DMS114 treated with DMSO at 0.1 percent for 48 hours (cell line): Measurements from ENCODE around the gene IL20RA.

Experiments used
- DNase-seq: peaks from one replicate; lab custom pipeline; 2025; ENCODE audit not compliant: unreplicated experiment; lab: John Stamatoyannopoulos, UW

IL20RA gene

DNA sequence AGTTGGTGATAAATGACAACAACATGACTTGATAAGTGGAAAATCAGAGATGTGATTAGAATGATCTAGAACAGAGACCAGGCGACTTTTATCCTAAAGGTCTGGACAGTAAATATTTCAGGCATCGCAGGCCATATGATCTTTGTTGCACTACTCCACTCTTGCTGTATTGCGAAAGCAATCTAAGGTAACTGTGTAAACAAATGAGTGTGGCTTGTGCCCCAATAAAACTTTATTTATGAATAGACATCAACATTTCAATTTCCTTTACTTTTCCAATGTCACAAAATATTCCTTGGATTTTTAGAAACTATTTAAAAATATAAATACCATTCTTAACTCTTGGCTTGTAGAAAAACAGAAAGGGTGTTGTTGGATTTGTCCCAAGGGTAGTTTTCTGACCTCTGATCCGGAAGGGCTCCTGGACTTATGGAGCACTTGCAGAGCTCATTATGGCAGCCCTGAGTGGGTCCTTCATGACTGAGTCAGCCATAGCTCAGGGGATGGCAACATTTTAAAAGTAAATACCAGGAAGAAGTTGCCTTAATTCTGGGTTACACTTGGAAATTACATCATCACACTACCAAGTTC, 34.5 kb downstream of the IL20RA start:
- DNase-seq: no peak

DNA sequence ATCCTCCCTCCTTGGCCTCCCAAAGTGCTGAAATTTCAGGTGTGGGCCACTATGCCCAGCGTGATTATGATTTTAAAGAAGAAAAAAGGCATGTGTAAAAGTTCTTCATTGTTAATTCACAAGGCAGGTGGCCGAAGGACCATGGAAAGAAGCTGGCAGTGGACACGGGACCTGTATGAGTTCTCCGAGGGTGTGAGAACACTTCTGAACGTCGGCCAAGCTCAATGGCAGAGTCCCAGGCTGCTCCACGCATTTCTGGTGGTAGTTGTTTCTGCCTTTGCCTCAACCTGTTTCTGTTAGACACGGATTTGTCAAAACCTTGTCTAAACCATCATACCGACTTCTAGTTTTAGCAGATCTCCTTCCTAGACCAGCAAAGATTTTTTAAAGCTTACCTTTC, 36.6 kb downstream of the IL20RA start:
- no peak for DNase-seq

DNA sequence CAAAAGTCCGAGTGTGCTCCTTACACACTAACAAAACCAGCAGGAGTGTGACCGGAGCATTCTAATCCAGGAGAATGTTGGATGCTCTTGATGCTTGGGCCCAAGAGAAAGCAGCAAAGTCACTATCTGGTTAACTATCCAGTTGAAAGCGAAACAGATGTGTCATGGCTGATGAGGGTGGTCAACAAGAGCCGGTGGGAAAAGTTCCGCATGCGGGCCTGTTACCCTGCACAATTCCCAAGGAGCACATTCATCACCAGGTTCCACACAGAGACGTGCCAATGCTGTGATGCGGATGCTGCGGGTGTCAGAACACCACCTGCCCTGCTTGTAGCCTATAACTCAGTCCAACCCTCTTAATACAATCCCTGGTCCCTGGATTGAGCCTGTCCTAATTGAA, 38.7 kb downstream of the IL20RA start:
- DNase-seq: no peak

DNA sequence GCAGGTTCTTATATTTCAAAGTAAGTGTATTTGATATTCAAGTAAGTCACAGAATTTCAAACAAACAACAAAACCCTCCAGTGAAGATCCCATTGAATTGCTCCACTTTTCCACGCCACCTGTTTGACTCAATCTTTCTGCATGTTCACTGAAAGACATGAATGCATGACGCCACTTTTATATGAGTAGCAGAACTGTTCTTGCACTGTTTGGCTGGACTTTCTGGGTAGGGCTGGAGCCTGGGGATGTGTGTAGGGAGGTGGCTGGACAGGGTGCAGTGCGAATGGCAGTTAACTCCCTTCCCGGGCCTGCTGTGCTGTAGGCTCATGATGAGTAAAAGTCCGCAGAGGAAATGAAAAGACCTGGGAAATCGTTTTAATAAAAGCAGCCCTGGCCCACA, 39.7 kb downstream of the IL20RA start:
- DNase-seq: no peak

DNA sequence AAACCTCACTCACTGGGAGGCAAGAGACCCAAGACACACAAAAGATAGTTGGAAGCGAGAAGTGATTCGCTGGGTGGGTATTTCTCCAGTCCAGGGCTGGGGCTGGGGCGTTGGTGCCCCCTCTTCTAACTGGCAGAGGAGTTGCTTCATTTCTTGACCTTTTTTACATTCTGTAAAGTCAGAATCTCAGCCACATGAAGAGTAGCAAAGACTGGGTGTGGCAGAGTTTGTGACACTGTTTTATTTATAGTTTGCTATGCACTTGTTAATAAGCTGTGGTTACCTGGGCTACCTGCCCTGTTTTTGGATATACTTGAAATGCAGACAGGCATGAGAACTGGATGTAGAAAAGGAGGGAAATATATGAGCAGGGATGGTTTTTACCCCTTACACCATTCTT, 42.3 kb downstream of the IL20RA start:
- no peak for DNase-seq

DNA sequence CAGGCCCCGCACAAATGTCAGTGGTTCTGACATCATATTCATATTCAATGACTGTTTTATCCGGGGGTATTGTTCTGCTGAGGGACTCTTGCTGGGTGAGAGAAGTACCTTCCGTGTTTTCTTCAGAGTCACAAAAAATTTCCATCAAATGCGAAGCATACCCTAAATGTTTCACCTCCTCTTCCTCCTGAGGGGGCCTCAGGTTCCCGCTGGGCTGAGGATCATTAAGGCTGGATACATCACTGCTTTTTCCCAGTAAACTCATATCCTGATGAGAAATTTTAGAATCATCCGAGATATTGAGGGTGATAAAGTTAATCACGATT, 42.8 kb downstream of the IL20RA start:
- no peak for DNase-seq

DNA sequence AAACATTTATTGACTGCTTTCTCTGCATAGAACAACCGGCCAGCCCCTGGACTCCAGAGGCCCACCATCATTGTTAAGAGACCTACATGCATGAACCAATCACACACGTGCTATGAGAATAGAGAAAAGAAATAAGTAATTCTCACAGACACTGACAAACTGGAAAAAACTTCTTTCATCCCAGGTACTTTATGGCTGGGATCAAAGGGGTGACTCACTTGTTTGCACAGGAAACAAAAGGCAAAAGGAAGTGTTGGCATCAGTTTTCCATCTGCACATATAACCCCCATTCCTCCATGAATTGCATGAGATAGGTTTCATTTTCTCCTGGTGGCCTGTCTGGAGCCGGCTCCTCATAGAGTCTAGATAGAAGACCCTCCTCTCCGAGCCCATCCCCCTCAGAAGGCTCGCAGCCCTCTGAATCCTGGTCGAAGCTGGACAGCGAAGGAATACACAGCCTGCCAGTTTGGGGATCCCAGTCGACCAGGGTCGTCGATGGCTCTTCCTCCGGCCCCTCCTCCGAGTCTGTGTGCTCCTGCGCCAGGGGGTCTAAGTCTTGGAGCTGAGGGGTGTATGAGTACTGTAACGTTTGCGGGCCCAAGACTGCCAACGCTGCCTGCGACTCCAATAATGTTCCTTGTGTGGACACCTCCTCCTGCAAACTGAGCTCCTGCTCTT, 43.3 kb downstream of the IL20RA start:
- no peak for DNase-seq

DNA sequence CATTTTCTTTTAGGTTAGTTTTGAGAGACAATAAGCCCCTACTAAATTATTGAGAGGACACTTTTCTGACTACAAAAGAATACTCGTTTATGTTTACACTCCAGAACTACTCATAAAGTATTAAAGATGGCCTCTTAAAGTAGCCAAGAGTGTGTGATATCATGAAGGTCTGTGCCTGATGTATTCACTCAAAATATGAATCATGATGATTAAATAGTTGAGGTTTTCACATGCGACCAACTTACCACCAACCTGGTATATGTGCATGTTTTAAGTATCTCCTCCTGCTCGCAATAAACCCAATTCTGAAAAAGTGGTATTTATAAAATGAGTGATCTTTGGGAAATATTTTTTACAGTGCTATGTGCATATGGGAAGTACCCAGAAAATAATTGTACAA, 43.9 kb downstream of the IL20RA start:
- no peak for DNase-seq

DNA sequence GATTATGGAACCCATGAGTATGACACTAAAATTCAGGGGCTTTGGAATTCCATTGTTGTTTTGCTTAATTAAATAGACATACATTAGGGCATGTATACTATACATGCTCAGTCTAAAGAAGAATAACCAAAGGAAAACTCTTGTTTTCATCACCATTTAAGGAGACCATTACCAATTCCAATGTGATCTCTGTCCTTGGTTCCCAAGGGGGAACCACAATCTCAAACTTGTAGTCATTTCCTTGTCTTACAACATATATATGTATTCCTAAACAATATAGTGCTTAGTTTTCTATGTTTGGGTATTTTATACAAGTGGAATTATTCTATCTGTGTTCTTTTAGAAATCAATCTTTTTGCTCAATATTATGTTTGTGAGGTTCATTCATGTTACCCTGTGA, 49.2 kb downstream of the IL20RA start:
- DNase-seq: no peak

DNA sequence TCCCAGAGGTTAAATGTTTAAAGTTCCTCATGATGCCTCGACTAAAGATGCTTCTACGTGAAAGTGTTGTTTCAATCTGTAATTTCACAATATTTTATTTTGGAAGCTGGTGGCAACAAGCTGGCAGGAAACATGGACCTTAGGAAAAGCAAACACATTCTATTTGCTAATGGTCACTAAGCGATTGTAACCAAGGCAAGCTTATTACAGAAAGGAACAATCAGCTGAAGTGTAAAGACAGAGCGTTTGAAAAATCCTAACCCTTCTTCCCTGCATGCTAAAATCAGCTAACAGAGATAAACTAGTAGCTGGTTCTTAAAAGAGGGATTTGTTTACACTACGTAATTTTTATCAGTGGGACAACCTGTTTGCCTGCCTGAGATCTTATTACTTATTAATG, 50.0 kb downstream of the IL20RA start:
- DNase-seq: no peak

DNA sequence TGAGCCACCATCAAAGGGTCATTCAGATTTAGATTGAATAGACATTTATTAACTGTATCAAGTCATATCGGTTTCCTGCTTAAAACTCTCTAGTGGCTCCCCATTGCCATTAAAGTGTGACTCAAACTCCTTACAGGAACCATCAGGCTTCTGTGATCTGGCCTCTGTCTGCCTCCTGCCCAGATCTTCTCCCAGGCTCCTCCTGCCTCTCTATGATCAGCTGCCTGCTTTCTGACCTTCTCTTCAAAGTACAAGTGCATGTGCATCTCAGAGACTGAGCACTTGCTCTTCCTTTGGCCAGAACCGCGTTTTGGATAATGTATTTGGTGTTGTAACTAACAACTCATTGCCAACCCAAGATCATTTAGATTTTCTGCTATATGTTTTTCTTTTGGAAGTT, 52.7 kb downstream of the IL20RA start:
- DNase-seq: no peak

DNA sequence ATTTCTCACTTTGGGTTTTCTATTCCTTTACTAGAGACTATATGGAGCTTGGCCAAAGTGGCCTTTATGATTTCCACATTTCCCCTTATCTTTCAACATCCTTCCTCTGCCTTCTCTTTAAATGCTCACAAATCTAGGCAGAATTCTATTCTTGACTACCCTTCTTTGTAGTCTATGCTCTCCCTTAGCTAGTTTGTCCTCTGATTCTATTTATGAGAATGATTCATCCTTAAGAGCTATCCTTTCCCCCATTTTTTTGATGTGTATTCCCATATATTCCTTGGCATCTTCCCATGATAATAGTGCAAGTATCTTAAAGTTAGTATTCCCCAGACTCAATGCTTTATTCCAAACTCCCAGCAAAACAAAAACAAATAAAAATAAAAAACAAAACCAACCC, 53.1 kb downstream of the IL20RA start:
- no peak for DNase-seq

DNA sequence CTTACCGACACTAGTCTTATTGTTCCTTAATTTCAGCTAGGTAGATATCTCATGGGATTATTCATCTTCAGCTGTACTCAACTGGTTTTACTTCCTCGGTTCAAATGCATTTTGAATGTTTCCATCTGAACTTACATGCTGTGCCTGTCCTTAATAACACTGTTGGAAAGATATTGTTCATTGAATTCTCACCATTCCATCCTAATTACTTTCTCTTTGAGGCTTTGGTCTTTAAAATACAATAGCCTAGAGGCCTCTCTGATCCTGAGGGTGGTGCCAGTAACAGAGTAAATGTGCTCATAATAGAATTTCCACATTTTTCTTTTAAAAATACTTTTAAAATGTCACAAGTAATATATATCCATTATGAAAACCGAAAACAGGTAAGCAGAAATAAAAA, 54.0 kb downstream of the IL20RA start:
- DNase-seq: no peak

DNA sequence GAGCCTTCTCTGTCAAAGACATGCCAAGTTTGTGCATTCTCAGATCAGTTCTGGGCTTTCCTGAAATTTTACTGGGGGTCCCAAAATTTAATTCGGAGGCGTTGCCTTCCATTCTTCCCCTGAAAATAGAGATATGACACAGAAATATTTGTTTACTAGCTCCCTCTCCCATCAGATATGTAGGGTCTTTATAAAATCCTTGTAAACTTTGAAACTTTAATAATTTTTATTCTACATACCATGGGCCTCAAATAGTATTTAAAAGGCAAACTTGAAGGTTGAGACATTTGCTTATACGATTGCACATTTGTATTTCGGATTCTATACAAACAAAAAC, 54.6 kb downstream of the IL20RA start:
- no peak for DNase-seq

DNA sequence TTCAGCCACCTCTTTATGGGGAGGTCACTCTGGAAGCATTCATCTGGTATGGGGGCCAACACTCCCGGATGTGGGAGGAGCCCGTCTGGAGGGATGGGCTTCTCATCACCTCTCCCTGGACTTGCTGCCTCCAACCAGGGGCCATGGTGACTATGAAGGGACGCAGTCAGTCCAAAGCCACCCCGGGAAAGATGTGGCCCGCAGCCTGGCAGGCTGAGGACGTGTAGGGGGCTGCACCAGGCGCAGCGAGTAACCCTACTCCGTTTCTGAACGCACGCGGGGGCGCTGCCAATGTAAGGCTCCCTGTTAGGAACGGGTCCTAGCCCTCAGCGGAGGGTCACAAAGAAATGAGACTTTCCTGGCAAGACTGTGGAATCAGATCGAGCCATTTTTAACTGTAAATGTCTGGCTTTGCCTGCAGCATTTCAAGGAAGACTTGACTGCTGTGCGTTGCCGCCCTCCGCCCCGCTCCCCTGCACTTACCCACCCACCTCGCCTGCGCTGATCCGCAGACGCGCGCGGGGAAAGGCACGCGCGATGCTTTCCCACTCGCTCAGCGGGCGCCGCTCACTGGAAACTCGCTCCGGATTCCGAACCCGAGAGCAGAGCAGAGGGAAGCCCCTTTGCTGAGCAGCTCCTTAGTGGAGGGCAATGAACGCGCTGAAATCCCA, 55.1 kb downstream of the IL20RA start:
- no peak for DNase-seq

DNA sequence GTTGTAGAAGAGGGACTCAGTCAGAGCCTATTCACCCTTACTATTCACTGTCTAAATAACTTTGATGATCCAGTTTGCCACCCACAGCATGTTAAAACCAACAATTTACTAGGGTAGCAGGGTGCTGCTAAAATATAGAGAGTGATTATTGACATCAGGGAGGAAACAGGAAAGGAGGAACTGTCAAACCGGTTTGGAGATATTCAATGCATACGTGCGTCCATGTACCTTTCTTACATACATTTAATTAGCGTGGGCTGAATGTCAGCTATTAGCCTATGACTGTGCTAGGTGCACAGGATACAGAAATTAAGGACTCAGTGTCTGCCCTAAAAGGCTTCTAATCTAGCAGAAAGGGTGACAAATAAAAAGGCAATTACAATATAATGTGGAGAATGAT, 57.2 kb downstream of the IL20RA start:
- no peak for DNase-seq

DNA sequence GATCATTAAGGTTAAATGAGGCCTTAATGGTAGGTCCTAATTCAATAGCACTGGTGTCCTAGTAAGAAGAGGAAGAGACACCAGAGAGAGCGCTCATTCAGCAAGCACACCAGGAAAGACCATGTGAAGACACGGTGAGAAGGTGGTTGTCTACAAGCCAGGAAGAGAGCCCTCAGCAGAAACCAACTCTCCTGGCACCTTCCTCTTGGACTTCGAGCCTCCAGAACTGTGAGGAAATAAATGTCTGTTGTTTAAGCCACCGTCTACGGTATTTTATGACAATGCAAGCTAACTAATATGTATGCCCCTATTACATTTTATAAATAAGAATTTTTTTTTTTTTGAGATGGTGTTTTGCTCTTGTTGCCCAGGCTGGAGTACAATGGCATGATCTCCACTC, 59.3 kb downstream of the IL20RA start:
- no peak for DNase-seq

DNA sequence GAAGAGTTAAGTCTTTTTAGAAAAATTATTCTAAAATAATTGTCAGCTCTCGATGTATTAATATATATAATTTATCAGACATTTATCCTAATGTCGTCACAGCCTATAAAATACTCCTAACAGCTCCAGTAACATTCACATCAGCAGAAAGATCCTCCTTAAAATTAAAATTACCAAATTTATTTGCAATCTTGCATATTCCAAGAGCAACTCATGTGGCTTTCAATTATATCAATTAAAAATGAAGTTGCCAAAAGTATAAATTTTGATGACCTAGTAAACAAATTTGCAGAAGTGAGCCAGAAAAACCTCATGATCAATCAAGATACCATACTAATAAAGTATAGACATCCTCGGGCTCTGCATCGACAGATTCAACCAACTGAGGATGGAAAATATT, 60.2 kb downstream of the IL20RA start:
- no peak for DNase-seq

DNA sequence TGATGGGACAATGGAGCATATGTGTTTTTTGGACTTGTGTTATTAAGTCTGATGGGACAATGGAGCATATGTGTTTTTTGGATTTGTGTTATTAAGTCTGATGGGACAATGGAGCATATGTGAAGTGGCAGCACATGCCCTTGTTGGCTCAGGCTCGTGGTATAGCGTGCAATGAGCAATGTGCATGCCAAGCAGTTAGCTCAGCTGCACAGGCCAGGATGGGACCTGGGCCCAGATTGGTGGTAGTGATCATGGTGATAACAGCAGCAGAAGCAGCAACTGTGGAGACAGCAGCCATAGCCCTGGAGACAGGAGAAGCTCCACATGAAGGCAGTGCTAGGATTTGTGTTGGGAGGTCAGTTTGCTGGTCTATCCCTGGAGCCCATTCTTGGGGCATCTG, 61.1 kb downstream of the IL20RA start:
- DNase-seq: no peak

DNA sequence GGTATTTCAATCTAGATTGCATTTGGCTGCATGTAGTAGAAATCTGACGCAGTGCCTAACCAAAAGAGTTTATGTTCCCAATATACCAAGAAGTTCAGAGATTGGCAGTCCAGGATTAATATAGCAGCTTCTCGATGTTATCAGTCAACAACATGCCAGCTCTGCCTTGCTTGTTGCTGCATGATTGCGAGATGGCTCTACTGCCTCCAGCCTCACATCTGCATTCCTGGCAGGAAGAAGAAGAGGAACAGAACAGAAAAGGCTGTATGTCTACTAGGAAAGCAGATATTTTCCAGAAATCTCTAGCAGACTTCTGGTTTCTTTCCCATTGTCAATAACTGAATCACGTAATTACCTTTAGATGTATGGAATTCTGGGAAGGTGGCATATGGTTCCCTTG, 61.8 kb downstream of the IL20RA start:
- no peak for DNase-seq

DNA sequence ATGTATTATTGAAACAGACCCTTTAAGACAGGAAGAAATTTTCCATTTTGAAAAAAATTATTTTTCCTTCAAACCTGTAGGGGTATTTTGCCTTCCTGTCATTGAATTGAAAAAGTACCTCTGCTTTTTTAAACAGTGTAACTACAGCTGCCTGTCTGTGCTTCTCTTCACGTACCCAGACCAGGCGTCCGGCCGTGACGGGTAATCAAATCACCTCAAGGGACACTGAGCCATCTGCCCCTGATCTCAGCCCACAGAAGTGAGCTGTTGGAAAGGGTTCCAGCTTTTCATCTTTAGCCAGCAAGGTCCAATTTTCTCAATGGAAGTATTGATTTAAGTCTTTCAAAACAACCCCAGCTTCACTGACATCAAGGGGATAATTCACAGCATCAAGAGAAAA, 64.7 kb downstream of the IL20RA start:
- no peak for DNase-seq

DNA sequence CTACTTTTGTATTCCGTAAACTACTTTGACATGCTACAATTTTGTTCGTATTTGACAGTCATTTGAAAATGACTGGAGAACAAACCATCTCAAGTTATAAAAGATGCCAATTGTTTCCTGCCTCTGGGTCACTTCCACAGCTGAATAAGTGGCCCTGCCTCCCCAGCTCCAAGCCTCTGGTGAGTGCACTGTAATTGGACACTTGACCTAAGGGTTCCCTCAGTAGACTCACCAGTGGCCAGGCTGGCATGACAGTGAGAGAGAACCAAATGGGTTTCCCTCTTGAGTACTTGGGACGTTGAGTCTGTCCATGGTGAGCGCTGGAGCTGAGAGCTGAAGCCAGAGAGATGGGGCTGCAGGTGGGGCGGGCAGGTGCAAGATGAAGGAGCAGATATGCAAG, 65.6 kb downstream of the IL20RA start:
- DNase-seq: no peak

DNA sequence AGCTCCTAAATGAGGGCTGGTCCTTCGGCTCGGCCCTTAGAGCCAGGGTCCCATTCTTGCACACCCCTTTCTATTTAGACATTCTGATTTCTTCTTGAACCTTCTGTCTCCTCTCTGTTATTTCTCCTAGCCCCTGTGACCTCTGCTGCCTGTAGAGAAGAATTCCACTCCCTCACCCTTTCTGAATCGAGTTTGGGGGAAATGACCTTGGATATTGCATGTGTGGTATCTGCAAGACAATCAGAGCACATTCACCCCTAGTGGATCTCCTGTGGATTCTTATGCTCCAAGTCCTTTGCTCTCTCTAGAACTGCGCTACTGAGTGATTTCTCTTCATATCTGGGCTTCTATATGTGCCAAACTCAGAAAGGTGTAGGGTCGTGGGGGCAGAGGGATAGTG, 67.7 kb downstream of the IL20RA start:
- DNase-seq: no peak
